HL-60 (cell line): Measurements from ENCODE around the gene ARNT2.

Source experiments
- DNase-seq, 2 experiments: peaks; one replicate each; pipeline ENCODE4 v3.0.0-alpha.2; 2010 to 2020; ENCODE audit warnings: low read depth in 1 of 2, low spot score in 1 of 2
- H3K27ac ChIP-seq: fragments of 250-450 bp; sonication (Bioruptor Pico); replicated peaks from 2 replicates; pipeline ENCODE4 v1.5.1; 2020; ENCODE audit warnings: mild to moderate bottlenecking, moderate library complexity
- H3K27me3 ChIP-seq: fragments of 250-450 bp; sonication (Bioruptor Pico); 2 replicates; pipeline ENCODE4 v1.5.1; 2021; ENCODE audit warnings: mild to moderate bottlenecking, moderate library complexity; ENCODE audit not compliant: insufficient read depth, poor library complexity, severe bottlenecking
- H3K4me3 ChIP-seq: replicated peaks from 2 replicates; pipeline ENCODE4 v1.5.1; 2011; ENCODE audit warnings: mild to moderate bottlenecking, control low read depth, low read length; ENCODE audit not compliant: insufficient read depth
- CTCF ChIP-seq: IDR thresholded peaks from one replicate; pipeline ENCODE4 v1.5.1; 2011; ENCODE audit warnings: low read length, control low read depth, inconsistent platforms; ENCODE audit not compliant: insufficient read depth
- GABPA ChIP-seq: IDR thresholded peaks from 2 replicates; pipeline ENCODE4 v1.6.1; 2012; ENCODE audit warnings: low read depth
- POLR2AphosphoS5 ChIP-seq: IDR thresholded peaks from 2 replicates; pipeline ENCODE4 v1.6.1; 2012; ENCODE audit warnings: low read depth
- REST ChIP-seq: IDR thresholded peaks from 2 replicates; pipeline ENCODE4 v1.6.1; 2012; ENCODE audit warnings: low read depth; ENCODE audit not compliant: insufficient replicate concordance
- SPI1 ChIP-seq: IDR thresholded peaks from 2 replicates; pipeline ENCODE4 v1.6.1; 2012; ENCODE audit warnings: low read depth, mild to moderate bottlenecking, borderline replicate concordance

ARNT2 gene

GRCh38 chr15:80531388-80531787, 127.2 kb downstream of the ARNT2 start:
- Histone ChIP-seq H3K27ac (no peak overlapping the region), H3K27me3 (peaks cover 5% of the 10 kb centered on the region), H3K4me3 (no peak overlapping the region)
- TF ChIP-seq GABPA (no peak), SPI1 (no peak), POLR2AphosphoS5 (no peak), REST (no peak), CTCF (no peak)
- no peak for DNase-seq

GRCh38 chr15:80531796-80532195, 127.6 kb downstream of the ARNT2 start:
- DNase-seq = no peak
- Histone ChIP-seq H3K27me3 (peaks cover 5% of the 10 kb centered on the region), H3K27ac (no peak overlapping the region), H3K4me3 (no peak overlapping the region)
- TF ChIP-seq GABPA (no peak), SPI1 (no peak), REST (no peak), CTCF (no peak), POLR2AphosphoS5 (no peak)

- Histone ChIP-seq H3K27ac (no peak overlapping the region), H3K4me3 (no peak overlapping the region), H3K27me3 (peaks cover 5% of the 10 kb centered on the region)
- DNase-seq = no peak
- TF ChIP-seq SPI1 = no peak
- no peak for TF ChIP-seq POLR2AphosphoS5
- no peak for TF ChIP-seq CTCF
- no peak for TF ChIP-seq GABPA
- no peak for TF ChIP-seq REST
These were observed 129.7 kb downstream of the ARNT2 start for GRCh38 chr15:80533790-80534333.
